Measurements from ENCODE around the gene SLC10A7.

- TF ChIP-seq CTCF (conservative IDR thresholded peaks at IDR 0.05; ENCODE audit: low read depth, low read length) (no peak), EZH2 (IDR thresholded peaks at IDR 0.05; ENCODE audit: borderline replicate concordance, low read depth, low read length, poor library complexity, severe bottlenecking) (no peak)
These were observed 314.3 kb downstream of the SLC10A7 start for GRCh38 chr4:146207410-146207809.
